Measurements from ENCODE around the gene PSMA3.

The PSMA3 gene

GRCh38 chr14:58282925-58283593, 38.4 kb downstream of the PSMA3 start:
- no peak for TF ChIP-seq CTCF (IDR thresholded peaks at IDR 0.05; ENCODE audit: insufficient read depth, low read length, missing control alignments)
- ChIA-PET POLR2A (no interaction called here), CTCF (interaction anchor here (1.6 kb wide), 1 partner anchor 15 kb away, joined by 3 read pairs; the partner anchor contains the start of gene ARID4A)
- no peak overlapping the region for H3K4me3 ChIP-seq (ENCODE audit: low read depth, low read length)
- no peak for DNase-seq (ENCODE audit: low read depth, low spot score)

- POLR2A ChIA-PET = no interaction called here
- no peak for DNase-seq (ENCODE audit: low read depth, low spot score)
- TF ChIP-seq CTCF (IDR thresholded peaks at IDR 0.05; ENCODE audit: insufficient read depth, low read length, missing control alignments) = no peak
- H3K4me3 ChIP-seq (ENCODE audit: low read depth, low read length) = no peak overlapping the region
- CTCF ChIA-PET = interaction anchor here (1.6 kb wide), 2 partner anchors 9 to 14 kb away, joined by 3 to 4 read pairs; partner anchors contain the start of gene ARID4A
These were observed 39.1 kb downstream of the PSMA3 start for GRCh38 chr14:58283730-58284129.

- DNase-seq (ENCODE audit: low read depth, low spot score) = no peak
- ChIA-PET CTCF (interaction anchor here (1.6 kb wide), 1 partner anchor 10 kb away, joined by 4 read pairs; no protein-coding TSS in a partner anchor), POLR2A (no interaction called here)
- no peak for TF ChIP-seq CTCF (IDR thresholded peaks at IDR 0.05; ENCODE audit: insufficient read depth, low read length, missing control alignments)
- H3K4me3 ChIP-seq (ENCODE audit: low read depth, low read length) = no peak overlapping the region
These were observed 40.5 kb downstream of the PSMA3 start for GRCh38 chr14:58285132-58285531.

GRCh38 chr14:58287607-58288042, 43.0 kb downstream of the PSMA3 start:
- no peak overlapping the region for H3K4me3 ChIP-seq (ENCODE audit: low read depth, low read length)
- ChIA-PET POLR2A (no interaction called here), CTCF (no interaction called here)
- no peak for TF ChIP-seq CTCF (IDR thresholded peaks at IDR 0.05; ENCODE audit: insufficient read depth, low read length, missing control alignments)
- no peak for DNase-seq (ENCODE audit: low read depth, low spot score)

GRCh38 chr14:58288106-58288792, 43.6 kb downstream of the PSMA3 start:
- H3K4me3 ChIP-seq (ENCODE audit: low read depth, low read length) = no peak overlapping the region
- ChIA-PET CTCF (no interaction called here), POLR2A (no interaction called here)
- DNase-seq (ENCODE audit: low read depth, low spot score) = no peak
- no peak for TF ChIP-seq CTCF (IDR thresholded peaks at IDR 0.05; ENCODE audit: insufficient read depth, low read length, missing control alignments)

GRCh38 chr14:58291646-58292045, 47.0 kb downstream of the PSMA3 start:
- ChIA-PET CTCF (no interaction called here), POLR2A (no interaction called here)
- TF ChIP-seq CTCF (IDR thresholded peaks at IDR 0.05; ENCODE audit: insufficient read depth, low read length, missing control alignments) = no peak

More at GRCh38 chr14:58291646-58292045, 47.0 kb downstream of the PSMA3 start:
- H3K4me3 ChIP-seq (ENCODE audit: low read depth, low read length) = no peak overlapping the region
- DNase-seq (ENCODE audit: low read depth, low spot score) = no peak

Data from AG04449 (cell line).